ENCODE measurements around the gene SORT1.
A peak's percentile ranks its signal among the peaks of the same experiment; 100 is the strongest.
"Not testable (repeated sequence)": the region's sequence is repeated elsewhere in the genome, so short reads cannot be mapped to it uniquely, and the experiment has no call there.

Gene SORT1

GRCh38 chr1:109397581-109398342 lies at the start of gene SORT1:
TSS of gene SORT1 (minus strand) at chr1:109397918. CDS start at chr1:109397892, 26 bp downstream.
- peak; percentile 29 for DNase-seq (ENCODE audit: low read depth)

GRCh38 chr1:109445949-109446695 lies 48.4 kb upstream of the SORT1 start:
- DNase-seq (ENCODE audit: low read depth), result not testable (repeated sequence)

GRCh38 chr1:109444346-109444745 lies 46.6 kb upstream of the SORT1 start:
- no peak for DNase-seq (ENCODE audit: low read depth)

GRCh38 chr1:109443476-109443875 lies 45.8 kb upstream of the SORT1 start:
- DNase-seq (ENCODE audit: low read depth), result no peak

- DNase-seq (ENCODE audit: low read depth), result no peak
Observed at GRCh38 chr1:109441069-109441468, 43.4 kb upstream of the SORT1 start.

- DNase-seq (ENCODE audit: low read depth), result no peak
Observed at GRCh38 chr1:109438798-109439297, 41.1 kb upstream of the SORT1 start.

GRCh38 chr1:109434484-109434883 lies 36.8 kb upstream of the SORT1 start:
- no peak for DNase-seq (ENCODE audit: low read depth)

- DNase-seq (ENCODE audit: low read depth), result no peak
Observed at GRCh38 chr1:109433322-109433721, 35.6 kb upstream of the SORT1 start.

- no peak for DNase-seq (ENCODE audit: low read depth)
Observed at GRCh38 chr1:109432336-109432735, 34.6 kb upstream of the SORT1 start.

- no peak for DNase-seq (ENCODE audit: low read depth)
Observed at GRCh38 chr1:109427171-109427467, 29.4 kb upstream of the SORT1 start.

- peak; percentile 76 for DNase-seq (ENCODE audit: low read depth)
Observed at GRCh38 chr1:109426281-109427170, 28.8 kb upstream of the SORT1 start, which contains the start of gene PSMA5. TSS of gene PSMA5 (minus strand) at chr1:109426448. CDS start at chr1:109426330, 118 bp downstream.

GRCh38 chr1:109425391-109426280 lies 27.9 kb upstream of the SORT1 start:
- no peak for DNase-seq (ENCODE audit: low read depth)

- DNase-seq (ENCODE audit: low read depth), result no peak
Observed at GRCh38 chr1:109423498-109423897, 25.8 kb upstream of the SORT1 start.

- DNase-seq (ENCODE audit: low read depth), result no peak
Observed at GRCh38 chr1:109412551-109412950, 14.8 kb upstream of the SORT1 start.

GRCh38 chr1:109404838-109405237 lies 7.1 kb upstream of the SORT1 start:
- no peak for DNase-seq (ENCODE audit: low read depth)

- DNase-seq (ENCODE audit: low read depth), result no peak
Observed at GRCh38 chr1:109402025-109402424, 4.3 kb upstream of the SORT1 start.

GRCh38 chr1:109400035-109400655 lies 2.4 kb upstream of the SORT1 start:
- no peak for DNase-seq (ENCODE audit: low read depth)

GRCh38 chr1:109399326-109399957 lies 1.7 kb upstream of the SORT1 start:
- DNase-seq (ENCODE audit: low read depth), result no peak

GRCh38 chr1:109398343-109399225 lies 866 bp upstream of the SORT1 start:
- no peak for DNase-seq (ENCODE audit: low read depth)

Data from stimulated activated CD8-positive, alpha-beta memory T cell treated with anti-CD3 and anti-CD28 coated beads, Interleukin-15, amount 100 ng/mL, for 24 hours (primary cell).